Gastroesophageal sphincter (tissue), 3 donors: ENCODE measurements around the gene MCC.

Experiments
- CTCF ChIP-seq, 4 experiments: fragments of 200-600 bp in 2 of 4; fragments of 450-650 bp in 2 of 4; sonication (generic) in 1 of 4; IDR thresholded peaks; one replicate each; pipeline ENCODE4 v1.5.1; 2017 to 2019; ENCODE audit warnings: antibody characterized with exemption in 4 of 4, mild to moderate bottlenecking in 2 of 4, moderate library complexity in 2 of 4
- EP300 ChIP-seq: sonication (generic); formaldehyde crosslinking; IDR thresholded peaks from one replicate; pipeline ENCODE4 v1.6.1; 2017; ENCODE audit warnings: antibody characterized with exemption, mild to moderate bottlenecking
- POLR2AphosphoS5 ChIP-seq: sonication (generic); formaldehyde crosslinking; IDR thresholded peaks from one replicate; pipeline ENCODE4 v1.6.1; 2017; ENCODE audit warnings: antibody characterized with exemption

GRCh38 chr5:113217619-113218184 is 270.6 kb downstream of the MCC start:
- TF ChIP-seq EP300 = no peak
- no peak for TF ChIP-seq CTCF (IDR thresholded peaks at IDR 0.05)
- no peak for TF ChIP-seq POLR2AphosphoS5
